Nephron progenitor cell (in vitro differentiated cells): Measurements from ENCODE around the gene MTA2.
A peak's percentile ranks its signal among the peaks of the same experiment; 100 is the strongest.

Source experiments
- DNase-seq: peaks from one replicate; pipeline ENCODE4 v3.0.0; 2021
- H3K27ac Mint-ChIP-seq: 2 replicates; pipeline ENCODE4 v1.8.0; 2021; ENCODE audit warnings: mild to moderate bottlenecking, moderate library complexity, mixed read lengths
- H3K27me3 Mint-ChIP-seq: 2 replicates; pipeline ENCODE4 v1.8.0; 2021; ENCODE audit warnings: mild to moderate bottlenecking, low read depth, mixed read lengths; ENCODE audit not compliant: poor library complexity
- H3K36me3 Mint-ChIP-seq: 2 replicates; pipeline ENCODE4 v1.8.0; 2021; ENCODE audit warnings: low read depth, mixed read lengths
- H3K4me1 Mint-ChIP-seq: 2 replicates; pipeline ENCODE4 v1.8.0; 2021; ENCODE audit warnings: mixed read lengths
- H3K4me3 Mint-ChIP-seq: 2 replicates; pipeline ENCODE4 v1.8.0; 2021; ENCODE audit warnings: mild to moderate bottlenecking, moderate library complexity, mixed read lengths
- H3K9me3 Mint-ChIP-seq: 2 replicates; pipeline ENCODE4 v1.8.0; 2021; ENCODE audit warnings: mild to moderate bottlenecking, moderate library complexity, mixed read lengths
- CTCF ChIP-seq: fragments of 200-600 bp; sonication (generic); IDR thresholded peaks from 2 replicates; pipeline ENCODE4 v1.5.0; 2021; ENCODE audit warnings: antibody characterized with exemption

Gene MTA2

GRCh38 chr11:62603776-62604299 lies 2.2 kb upstream of the MTA2 start:
- Mint-ChIP-seq H3K4me1 (peaks cover 80% of the 10 kb centered on the region), H3K36me3 (peaks cover 36% of the 10 kb centered on the region), H3K4me3 (peak overlapping the region; percentile 70)

GRCh38 chr11:62603072-62603408 lies 1.4 kb upstream of the MTA2 start:
- Mint-ChIP-seq H3K27me3 (peaks cover 28% of the 10 kb centered on the region), H3K27ac (no peak overlapping the region), H3K4me3 (peak overlapping the region; percentile 70), H3K36me3 (peaks cover 41% of the 10 kb centered on the region), H3K4me1 (peaks cover 81% of the 10 kb centered on the region), H3K9me3 (no peaks in the 10 kb centered on the region)
- no peak for TF ChIP-seq CTCF
- no peak for DNase-seq

More at GRCh38 chr11:62603776-62604299, 2.2 kb upstream of the MTA2 start:
- Mint-ChIP-seq H3K27ac (no peak overlapping the region), H3K9me3 (no peaks in the 10 kb centered on the region), H3K27me3 (peaks cover 26% of the 10 kb centered on the region)
- DNase-seq = no peak
- TF ChIP-seq CTCF = no peak

- no peak for TF ChIP-seq CTCF
- H3K4me1 Mint-ChIP-seq = peaks cover 81% of the 10 kb centered on the region
- H3K27ac Mint-ChIP-seq = peak overlapping the region; percentile 93
- H3K27me3 Mint-ChIP-seq = peaks cover 27% of the 10 kb centered on the region
- peaks cover 41% of the 10 kb centered on the region for H3K36me3 Mint-ChIP-seq
- H3K4me3 Mint-ChIP-seq = peak overlapping the region; percentile 96
- H3K9me3 Mint-ChIP-seq = no peaks in the 10 kb centered on the region
- peak; percentile 53 for DNase-seq
These were observed 741 bp upstream of the MTA2 start for GRCh38 chr11:62602141-62603071.

GRCh38 chr11:62601122-62601371 lies 618 bp downstream of the MTA2 start:
- H3K4me3 Mint-ChIP-seq = peak overlapping the region; percentile 96
- peak overlapping the region; percentile 45 for H3K27ac Mint-ChIP-seq
- H3K4me1 Mint-ChIP-seq = peaks cover 75% of the 10 kb centered on the region
- peaks cover 55% of the 10 kb centered on the region for H3K36me3 Mint-ChIP-seq
- no peak for DNase-seq
- H3K9me3 Mint-ChIP-seq = no peaks in the 10 kb centered on the region
- H3K27me3 Mint-ChIP-seq = peaks cover 27% of the 10 kb centered on the region
- no peak for TF ChIP-seq CTCF

- no peak for DNase-seq
- no peak for TF ChIP-seq CTCF
- Mint-ChIP-seq H3K4me1 (peaks cover 71% of the 10 kb centered on the region), H3K27ac (peak overlapping the region; percentile 67), H3K4me3 (peak overlapping the region; percentile 96), H3K36me3 (peaks cover 59% of the 10 kb centered on the region), H3K27me3 (peaks cover 27% of the 10 kb centered on the region), H3K9me3 (no peaks in the 10 kb centered on the region)
These were observed 1.1 kb downstream of the MTA2 start for GRCh38 chr11:62600367-62601121.
